HG03521 (cell line): ENCODE results near the gene SYTL3.
"Not testable (repeated sequence)": the region's sequence is repeated elsewhere in the genome, so short reads cannot be mapped to it uniquely, and the experiment has no call there.

Experiments
- ATAC-seq: cut with Tn5 transposase; IDR thresholded peaks from one replicate; pipeline ENCODE4 v1.9.1; 2021; ENCODE audit warnings: mild to moderate bottlenecking, moderate library complexity; ENCODE audit not compliant: unreplicated experiment

The SYTL3 gene

GRCh38 chr6:158621694-158622544 is 27.9 kb upstream of the SYTL3 start:
- ATAC-seq = no peak

- no peak for ATAC-seq
Measured at GRCh38 chr6:158622545-158623190, 27.2 kb upstream of the SYTL3 start.

GRCh38 chr6:158624684-158625682 is 24.9 kb upstream of the SYTL3 start:
- ATAC-seq = no peak

GRCh38 chr6:158625881-158626305 is 24.0 kb upstream of the SYTL3 start:
- no peak for ATAC-seq

GRCh38 chr6:158626360-158627167 is 23.3 kb upstream of the SYTL3 start:
- no peak for ATAC-seq

- ATAC-seq = no peak
Measured at GRCh38 chr6:158627168-158627939, 22.5 kb upstream of the SYTL3 start.

GRCh38 chr6:158627940-158628211 is 22.0 kb upstream of the SYTL3 start:
- ATAC-seq = no peak

GRCh38 chr6:158628542-158628941 is 21.3 kb upstream of the SYTL3 start:
- ATAC-seq = no peak

GRCh38 chr6:158629367-158630221 is 20.3 kb upstream of the SYTL3 start:
- ATAC-seq = no peak

- ATAC-seq = no peak
Measured at GRCh38 chr6:158630938-158631616, 18.8 kb upstream of the SYTL3 start.

- ATAC-seq = no peak
Measured at GRCh38 chr6:158631678-158632537, 17.9 kb upstream of the SYTL3 start.

GRCh38 chr6:158632538-158633119 is 17.2 kb upstream of the SYTL3 start:
- not testable (repeated sequence) for ATAC-seq

GRCh38 chr6:158633127-158633526 is 16.7 kb upstream of the SYTL3 start:
- ATAC-seq = no peak

- no peak for ATAC-seq
Measured at GRCh38 chr6:158634695-158635426, 15.0 kb upstream of the SYTL3 start.

GRCh38 chr6:158635427-158636073 is 14.3 kb upstream of the SYTL3 start:
- ATAC-seq = no peak

- no peak for ATAC-seq
Measured at GRCh38 chr6:158636778-158637177, 13.1 kb upstream of the SYTL3 start.
